ENCODE data around the gene SYNE2. TPM values are rescaled to one million over a fixed set of nuclear protein-coding genes. Genes with fewer than 3 reads are reported as not detected.
"Not testable (repeated sequence)": the region's sequence is repeated elsewhere in the genome, so short reads cannot be mapped to it uniquely, and the experiment has no call there.

The SYNE2 gene
- total RNA-seq, 2 donors from 2014 or later = 86.7 to 97.4 TPM

GRCh38 chr14:64158608-64159007, 305.8 kb downstream of the SYNE2 start:
- H3K36me3 Mint-ChIP-seq = no peaks in the 10 kb centered on the region
- H3K4me1 Mint-ChIP-seq (ENCODE audit: low read depth in 2 of 2) = no peaks in the 10 kb centered on the region
- ATAC-seq (no peak), DNase-seq (ENCODE audit: low spot score) (no peak)
- no peaks in the 10 kb centered on the region for H3K27me3 Mint-ChIP-seq
- no peak overlapping the region for H3K27ac Mint-ChIP-seq
- H3K4me3 Mint-ChIP-seq = no peak overlapping the region
- no peaks in the 10 kb centered on the region for H3K9me3 Mint-ChIP-seq

- Mint-ChIP-seq H3K4me3 (no peak overlapping the region), H3K9me3 (no peaks in the 10 kb centered on the region), H3K27ac (no peak overlapping the region), H3K36me3 (no peaks in the 10 kb centered on the region), H3K4me1 (ENCODE audit: low read depth in 2 of 2) (no peaks in the 10 kb centered on the region), H3K27me3 (no peaks in the 10 kb centered on the region)
- no peak for DNase-seq (ENCODE audit: low spot score)
- no peak for ATAC-seq
Observed at GRCh38 chr14:64159588-64159987, 306.8 kb downstream of the SYNE2 start.

- Mint-ChIP-seq H3K4me1 (ENCODE audit: low read depth in 2 of 2) (no peaks in the 10 kb centered on the region), H3K36me3 (no peaks in the 10 kb centered on the region), H3K9me3 (no peaks in the 10 kb centered on the region), H3K4me3 (no peak overlapping the region), H3K27me3 (no peaks in the 10 kb centered on the region), H3K27ac (no peak overlapping the region)
- DNase-seq (ENCODE audit: low spot score) = no peak
- ATAC-seq = no peak
Observed at GRCh38 chr14:64170181-64170580, 317.4 kb downstream of the SYNE2 start.

GRCh38 chr14:64174922-64175782, 322.3 kb downstream of the SYNE2 start:
- Mint-ChIP-seq H3K36me3 (peaks cover 16% of the 10 kb centered on the region), H3K9me3 (no peaks in the 10 kb centered on the region), H3K27me3 (no peaks in the 10 kb centered on the region), H3K4me3 (no peak overlapping the region), H3K4me1 (ENCODE audit: low read depth in 2 of 2) (peaks cover 0 to 6% of the 10 kb centered on the region in 2 donors), H3K27ac (peak overlapping the region in 1 of 2 donors; percentile 12)
- ATAC-seq (no peak), DNase-seq (ENCODE audit: low spot score) (no peak)

- no peaks in the 10 kb centered on the region for H3K27me3 Mint-ChIP-seq
- peaks cover 16% of the 10 kb centered on the region for H3K36me3 Mint-ChIP-seq
- H3K27ac Mint-ChIP-seq = peak overlapping the region; percentile 12 to 14
- DNase-seq (ENCODE audit: low spot score) = no peak
- ATAC-seq = no peak
- H3K4me1 Mint-ChIP-seq (ENCODE audit: low read depth in 2 of 2) = peaks cover 0 to 6% of the 10 kb centered on the region in 2 donors
- H3K4me3 Mint-ChIP-seq = no peak overlapping the region
- no peaks in the 10 kb centered on the region for H3K9me3 Mint-ChIP-seq
Observed at GRCh38 chr14:64176330-64176729, 323.5 kb downstream of the SYNE2 start.

GRCh38 chr14:64178814-64179213, 326.0 kb downstream of the SYNE2 start:
- no peaks in the 10 kb centered on the region for H3K9me3 Mint-ChIP-seq
- H3K36me3 Mint-ChIP-seq = peaks cover 16% of the 10 kb centered on the region
- DNase-seq (ENCODE audit: low spot score) (no peak), ATAC-seq (no peak)
- peaks cover 0 to 6% of the 10 kb centered on the region in 2 donors for H3K4me1 Mint-ChIP-seq (ENCODE audit: low read depth in 2 of 2)
- H3K27ac Mint-ChIP-seq = no peak overlapping the region
- H3K4me3 Mint-ChIP-seq = no peak overlapping the region
- H3K27me3 Mint-ChIP-seq = no peaks in the 10 kb centered on the region

GRCh38 chr14:64182908-64183307, 330.1 kb downstream of the SYNE2 start:
- H3K27me3 Mint-ChIP-seq; DNase-seq (ENCODE audit: low spot score); H3K4me1 Mint-ChIP-seq (ENCODE audit: low read depth in 2 of 2); H3K9me3 Mint-ChIP-seq; ATAC-seq; H3K27ac Mint-ChIP-seq; H3K4me3 Mint-ChIP-seq; H3K36me3 Mint-ChIP-seq: not testable (repeated sequence)

GRCh38 chr14:64184103-64184729, 331.4 kb downstream of the SYNE2 start:
- Mint-ChIP-seq H3K27ac (no peak overlapping the region), H3K36me3 (peaks cover 6% of the 10 kb centered on the region), H3K4me3 (no peak overlapping the region), H3K27me3 (no peaks in the 10 kb centered on the region), H3K9me3 (no peaks in the 10 kb centered on the region), H3K4me1 (ENCODE audit: low read depth in 2 of 2) (no peaks in the 10 kb centered on the region)
- no peak for DNase-seq (ENCODE audit: low spot score)
- ATAC-seq = no peak

- no peak for ATAC-seq
- Mint-ChIP-seq H3K4me3 (no peak overlapping the region), H3K4me1 (ENCODE audit: low read depth in 2 of 2) (no peaks in the 10 kb centered on the region)
Observed at GRCh38 chr14:64185184-64185583, 332.4 kb downstream of the SYNE2 start.

GRCh38 chr14:64186231-64187129, 333.7 kb downstream of the SYNE2 start:
- Mint-ChIP-seq H3K27me3 (no peaks in the 10 kb centered on the region), H3K27ac (no peak overlapping the region), H3K36me3 (peaks cover 15% of the 10 kb centered on the region), H3K4me1 (ENCODE audit: low read depth in 2 of 2) (peaks cover 0 to 3% of the 10 kb centered on the region in 2 donors), H3K4me3 (no peak overlapping the region), H3K9me3 (no peaks in the 10 kb centered on the region)
- ATAC-seq = no peak
- no peak for DNase-seq (ENCODE audit: low spot score)

More at GRCh38 chr14:64185184-64185583, 332.4 kb downstream of the SYNE2 start:
- H3K27me3 Mint-ChIP-seq = no peaks in the 10 kb centered on the region
- H3K9me3 Mint-ChIP-seq = no peaks in the 10 kb centered on the region
- DNase-seq (ENCODE audit: low spot score) = no peak
- H3K36me3 Mint-ChIP-seq = peaks cover 6% of the 10 kb centered on the region
- H3K27ac Mint-ChIP-seq = no peak overlapping the region

GRCh38 chr14:64187331-64187730, 334.5 kb downstream of the SYNE2 start:
- Mint-ChIP-seq H3K27ac (no peak overlapping the region), H3K36me3 (peaks cover 15% of the 10 kb centered on the region), H3K9me3 (no peaks in the 10 kb centered on the region), H3K27me3 (no peaks in the 10 kb centered on the region), H3K4me3 (no peak overlapping the region), H3K4me1 (ENCODE audit: low read depth in 2 of 2) (peaks cover 0 to 3% of the 10 kb centered on the region in 2 donors)
- ATAC-seq (no peak), DNase-seq (ENCODE audit: low spot score) (no peak)

GRCh38 chr14:64190974-64191502, 338.2 kb downstream of the SYNE2 start:
- Mint-ChIP-seq H3K9me3 (no peaks in the 10 kb centered on the region), H3K4me3 (no peak overlapping the region), H3K27ac (peak overlapping the region in 1 of 2 donors; percentile 69), H3K27me3 (no peaks in the 10 kb centered on the region), H3K4me1 (ENCODE audit: low read depth in 2 of 2) (peaks cover 0 to 19% of the 10 kb centered on the region in 2 donors), H3K36me3 (peaks cover 15% of the 10 kb centered on the region)
- ATAC-seq = no peak
- DNase-seq (ENCODE audit: low spot score) = no peak

- Mint-ChIP-seq H3K36me3 (peaks cover 15% of the 10 kb centered on the region), H3K4me3 (no peak overlapping the region), H3K4me1 (ENCODE audit: low read depth in 2 of 2) (peaks cover 5 to 25% of the 10 kb centered on the region in 2 donors), H3K27me3 (no peaks in the 10 kb centered on the region), H3K27ac (peak overlapping the region in 1 of 2 donors; percentile 69), H3K9me3 (no peaks in the 10 kb centered on the region)
- DNase-seq (ENCODE audit: low spot score) = no peak
- no peak for ATAC-seq
Observed at GRCh38 chr14:64191756-64192155, 339.0 kb downstream of the SYNE2 start.

Data from natural killer cell treated with Interleukin-12 subunit alpha and Interleukin-12 subunit beta and Interleukin-15 and Interleukin-18, amount 100 ng/mL, for 72 hours (primary cell).